Measurements from ENCODE around the gene P2RY2.

DNA sequence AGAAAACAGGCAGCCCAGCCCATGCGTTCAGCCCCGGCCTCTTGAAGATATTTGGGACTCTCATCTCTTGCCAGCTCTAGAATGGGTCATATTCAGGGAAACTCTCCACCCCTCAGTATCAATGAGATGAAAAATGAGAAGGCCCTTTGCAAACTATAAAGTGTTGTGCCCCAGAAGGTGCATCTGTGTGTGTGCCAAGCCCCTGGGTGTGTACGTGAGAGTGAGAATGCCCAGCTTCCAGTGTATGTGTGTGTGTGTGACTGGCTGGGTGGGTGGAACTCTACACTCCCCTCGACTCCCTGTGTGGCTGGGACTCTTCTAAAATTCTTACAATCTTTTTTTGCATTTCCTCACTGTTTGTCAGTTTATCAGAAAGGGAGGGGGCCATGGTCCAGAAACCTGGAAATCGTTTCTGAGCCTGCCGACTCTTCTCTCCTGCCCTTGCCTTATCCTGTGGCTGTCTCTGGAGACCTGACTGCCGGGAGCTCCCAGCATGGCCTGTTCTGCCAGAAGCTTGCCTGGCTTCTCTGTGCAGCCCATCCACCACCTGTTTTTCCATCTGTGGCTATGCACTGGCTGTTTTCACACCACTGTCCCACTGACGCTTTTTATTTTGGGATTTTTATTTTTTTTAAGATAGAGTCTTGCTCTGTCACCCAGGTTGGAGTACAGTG is 55.3 kb downstream of the P2RY2 start:
- TF ChIP-seq POLR2A (IDR thresholded peaks at IDR 0.05) = no peak
- no peak for TF ChIP-seq EP300 (IDR thresholded peaks at IDR 0.05)
- TF ChIP-seq POLR2AphosphoS5 (IDR thresholded peaks at IDR 0.05) = no peak
- TF ChIP-seq, protein P1, sequence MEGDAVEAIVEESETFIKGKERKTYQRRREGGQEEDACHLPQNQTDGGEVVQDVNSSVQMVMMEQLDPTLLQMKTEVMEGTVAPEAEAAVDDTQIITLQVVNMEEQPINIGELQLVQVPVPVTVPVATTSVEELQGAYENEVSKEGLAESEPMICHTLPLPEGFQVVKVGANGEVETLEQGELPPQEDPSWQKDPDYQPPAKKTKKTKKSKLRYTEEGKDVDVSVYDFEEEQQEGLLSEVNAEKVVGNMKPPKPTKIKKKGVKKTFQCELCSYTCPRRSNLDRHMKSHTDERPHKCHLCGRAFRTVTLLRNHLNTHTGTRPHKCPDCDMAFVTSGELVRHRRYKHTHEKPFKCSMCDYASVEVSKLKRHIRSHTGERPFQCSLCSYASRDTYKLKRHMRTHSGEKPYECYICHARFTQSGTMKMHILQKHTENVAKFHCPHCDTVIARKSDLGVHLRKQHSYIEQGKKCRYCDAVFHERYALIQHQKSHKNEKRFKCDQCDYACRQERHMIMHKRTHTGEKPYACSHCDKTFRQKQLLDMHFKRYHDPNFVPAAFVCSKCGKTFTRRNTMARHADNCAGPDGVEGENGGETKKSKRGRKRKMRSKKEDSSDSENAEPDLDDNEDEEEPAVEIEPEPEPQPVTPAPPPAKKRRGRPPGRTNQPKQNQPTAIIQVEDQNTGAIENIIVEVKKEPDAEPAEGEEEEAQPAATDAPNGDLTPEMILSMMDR (IDR thresholded peaks at IDR 0.05) = no peak
